Measurements from ENCODE around the gene KCNH5. TPM values are rescaled to one million over a fixed set of nuclear protein-coding genes. Genes with fewer than 3 reads are reported as not detected.

Gene KCNH5
- total RNA-seq, 1 donor from 2014 or later, result not detected

- DNase-seq (ENCODE audit: low read depth), result no peak
- H3K4me3 ChIP-seq (ENCODE audit: low read depth, low read length), result no peak overlapping the region
- TF ChIP-seq CTCF (conservative IDR thresholded peaks at IDR 0.05; ENCODE audit: low read depth, low read length), result no peak
Measured at GRCh38 chr14:62939970-62940369, 105.3 kb downstream of the KCNH5 start.

- DNase-seq (ENCODE audit: low read depth), result no peak
- no peak overlapping the region for H3K4me3 ChIP-seq (ENCODE audit: low read depth, low read length)
- TF ChIP-seq CTCF (conservative IDR thresholded peaks at IDR 0.05; ENCODE audit: low read depth, low read length), result no peak
Measured at GRCh38 chr14:62938778-62939177, 106.5 kb downstream of the KCNH5 start.

DNA sequence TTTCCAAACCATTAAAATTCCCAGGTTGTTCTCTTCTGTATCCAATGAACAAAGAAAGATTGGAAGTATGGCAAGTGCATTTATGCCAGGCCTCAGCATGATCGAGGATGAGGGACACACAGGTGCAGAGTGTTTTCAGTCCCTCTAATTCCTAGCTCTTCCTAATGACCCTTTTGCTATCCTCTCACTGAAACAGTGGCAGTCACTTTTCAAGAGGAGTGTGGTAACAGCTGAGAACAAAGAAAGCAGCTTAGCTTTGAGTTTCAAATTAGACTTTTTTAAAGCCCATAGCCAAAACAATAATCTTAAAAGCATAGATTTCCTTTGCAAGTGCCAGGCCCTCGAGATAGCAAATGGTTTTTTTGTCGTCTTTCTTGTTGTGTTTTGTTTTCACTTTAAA, 110.8 kb downstream of the KCNH5 start:
- TF ChIP-seq CTCF (conservative IDR thresholded peaks at IDR 0.05; ENCODE audit: low read depth, low read length), result no peak
- no peak overlapping the region for H3K4me3 ChIP-seq (ENCODE audit: low read depth, low read length)
- DNase-seq (ENCODE audit: low read depth), result no peak

GRCh38 chr14:62921466-62921865, 123.8 kb downstream of the KCNH5 start:
- no peak for DNase-seq (ENCODE audit: low read depth)

DNA sequence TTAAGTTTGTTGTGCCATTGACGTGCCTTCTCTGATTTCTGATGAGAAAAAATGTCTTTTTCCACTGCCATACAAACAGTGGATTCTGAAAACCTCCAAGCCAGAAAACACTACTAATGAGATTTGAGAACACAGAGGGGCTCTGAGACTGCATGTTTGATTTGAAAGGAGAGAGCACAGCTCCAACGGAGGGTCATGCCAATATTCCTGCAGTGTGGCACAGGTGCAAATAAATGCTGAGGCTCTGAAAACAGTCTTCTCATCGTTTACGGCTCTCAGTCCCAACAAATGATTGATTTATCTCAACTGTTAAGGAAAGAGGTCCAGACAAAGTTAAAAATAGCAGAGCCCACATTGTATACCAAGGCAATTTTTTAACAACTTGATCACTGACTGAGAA, 128.7 kb downstream of the KCNH5 start:
- no peak for DNase-seq (ENCODE audit: low read depth)
- no peak overlapping the region for H3K4me3 ChIP-seq (ENCODE audit: low read depth, low read length)
- no peak for TF ChIP-seq CTCF (conservative IDR thresholded peaks at IDR 0.05; ENCODE audit: low read depth, low read length)

More at GRCh38 chr14:62921466-62921865, 123.8 kb downstream of the KCNH5 start:
- TF ChIP-seq CTCF (conservative IDR thresholded peaks at IDR 0.05; ENCODE audit: low read depth, low read length), result no peak
- no peak overlapping the region for H3K4me3 ChIP-seq (ENCODE audit: low read depth, low read length)

GRCh38 chr14:62914873-62915272, 130.4 kb downstream of the KCNH5 start:
- H3K4me3 ChIP-seq (ENCODE audit: low read depth, low read length), result no peak overlapping the region
- no peak for DNase-seq (ENCODE audit: low read depth)
- no peak for TF ChIP-seq CTCF (conservative IDR thresholded peaks at IDR 0.05; ENCODE audit: low read depth, low read length)

DNA sequence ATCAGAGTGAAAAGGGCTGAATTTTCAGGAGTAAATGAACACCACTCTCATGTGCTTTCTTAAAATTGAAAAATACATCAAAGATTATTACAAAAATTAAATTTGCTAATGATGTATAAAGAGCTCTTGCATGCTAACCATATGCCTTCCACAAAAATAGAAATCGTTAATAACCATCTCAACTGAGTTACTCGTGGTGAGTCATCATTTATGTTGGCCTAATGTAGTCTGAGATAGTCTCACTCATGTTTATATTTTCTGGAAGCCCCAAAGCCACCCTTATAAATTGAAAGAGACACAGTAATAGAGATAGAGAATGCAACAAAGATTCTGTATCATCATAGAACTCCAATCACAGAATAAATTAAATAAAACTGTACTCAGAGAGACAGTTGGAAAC, 131.2 kb downstream of the KCNH5 start:
- H3K4me3 ChIP-seq (ENCODE audit: low read depth, low read length), result no peak overlapping the region
- no peak for DNase-seq (ENCODE audit: low read depth)
- TF ChIP-seq CTCF (conservative IDR thresholded peaks at IDR 0.05; ENCODE audit: low read depth, low read length), result no peak
